NCI-H128 (cell line): ENCODE measurements around the gene TMC1.
"Not testable (repeated sequence)": the region's sequence is repeated elsewhere in the genome, so short reads cannot be mapped to it uniquely, and the experiment has no call there.

Experiments
- DNase-seq: peaks from one replicate; lab custom pipeline; 2025; ENCODE audit not compliant: unreplicated experiment; lab: John Stamatoyannopoulos, UW

TMC1 gene

GRCh38 chr9:72749276-72749675, 227.9 kb downstream of the TMC1 start:
- no peak for DNase-seq

DNA sequence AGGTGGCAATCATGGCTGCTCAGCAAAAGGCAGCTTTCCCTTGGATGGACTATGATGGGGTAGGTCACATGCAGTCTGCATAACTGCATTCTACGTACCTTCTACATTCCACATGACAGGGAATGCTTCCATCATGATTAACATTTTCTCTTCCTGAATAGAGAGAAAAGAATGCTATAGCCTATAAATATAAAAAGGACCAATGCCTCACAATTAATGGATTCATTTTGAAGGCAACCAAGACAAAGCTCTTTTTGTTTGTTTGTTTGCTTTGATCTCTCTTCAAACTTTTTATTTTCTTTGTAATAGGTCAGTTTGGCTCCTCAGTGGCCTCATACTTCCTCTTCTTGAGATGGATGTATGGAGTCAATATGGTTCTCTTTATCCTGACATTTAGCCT, 230.1 kb downstream of the TMC1 start:
- DNase-seq: no peak

DNA sequence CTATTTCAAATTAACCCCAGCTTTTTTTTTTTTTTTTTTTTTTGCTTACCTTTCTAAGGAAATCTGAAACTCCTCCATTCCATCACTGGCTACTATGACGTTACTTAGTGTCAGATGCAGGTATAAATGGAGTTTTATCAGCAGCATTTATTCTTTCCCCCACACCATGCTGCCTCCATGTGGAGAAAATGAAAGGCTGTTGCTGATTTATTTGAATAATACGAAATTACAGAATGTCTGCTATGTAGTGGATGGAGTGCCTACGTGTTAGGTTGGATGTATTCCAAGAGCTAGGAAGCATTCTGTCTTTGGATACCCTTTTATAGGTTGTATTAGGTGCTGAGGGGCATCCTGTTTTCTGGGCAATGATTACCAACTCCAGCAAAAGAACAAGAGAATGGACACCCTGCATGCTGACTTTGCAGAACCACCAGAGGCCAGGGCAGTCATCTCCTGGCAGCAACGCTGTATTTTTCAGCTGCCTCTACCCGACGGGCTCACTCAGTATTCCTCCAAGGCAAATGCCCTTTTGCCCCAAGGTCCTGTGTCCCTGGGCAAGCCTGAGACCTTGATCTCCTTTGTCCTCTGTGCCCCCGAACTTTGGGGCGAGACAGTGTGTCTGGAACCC, 232.0 kb downstream of the TMC1 start:
- DNase-seq: no peak

- no peak for DNase-seq
These were observed 234.4 kb downstream of the TMC1 start for GRCh38 chr9:72755836-72756235.

- DNase-seq: no peak
These were observed 237.5 kb downstream of the TMC1 start for GRCh38 chr9:72758944-72759343.

GRCh38 chr9:72763022-72763421, 241.6 kb downstream of the TMC1 start:
- no peak for DNase-seq

- no peak for DNase-seq
These were observed 248.1 kb downstream of the TMC1 start for GRCh38 chr9:72769546-72769945.

GRCh38 chr9:72772661-72773060, 251.3 kb downstream of the TMC1 start:
- DNase-seq: no peak

GRCh38 chr9:72773570-72773969, 252.2 kb downstream of the TMC1 start:
- DNase-seq: no peak

DNA sequence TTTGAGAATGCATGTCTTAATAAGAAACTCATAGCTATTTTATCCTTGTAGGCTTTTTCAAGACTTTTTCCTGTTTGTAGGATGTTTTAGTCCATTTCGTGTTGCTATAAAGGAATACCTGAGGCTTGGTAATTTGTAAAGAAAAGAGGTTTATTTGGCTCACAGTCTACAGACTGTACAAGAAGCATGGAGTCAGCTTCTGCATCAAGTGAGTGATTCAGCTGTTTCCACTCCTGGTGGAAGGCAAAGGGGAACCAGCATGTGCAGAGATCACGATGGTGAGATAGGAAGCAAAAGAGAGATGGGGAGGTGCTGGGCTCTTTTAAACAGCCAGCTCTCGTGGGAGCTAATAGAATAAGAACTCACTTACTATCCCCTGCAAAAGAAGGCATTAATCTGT, 254.2 kb downstream of the TMC1 start:
- DNase-seq: no peak

DNA sequence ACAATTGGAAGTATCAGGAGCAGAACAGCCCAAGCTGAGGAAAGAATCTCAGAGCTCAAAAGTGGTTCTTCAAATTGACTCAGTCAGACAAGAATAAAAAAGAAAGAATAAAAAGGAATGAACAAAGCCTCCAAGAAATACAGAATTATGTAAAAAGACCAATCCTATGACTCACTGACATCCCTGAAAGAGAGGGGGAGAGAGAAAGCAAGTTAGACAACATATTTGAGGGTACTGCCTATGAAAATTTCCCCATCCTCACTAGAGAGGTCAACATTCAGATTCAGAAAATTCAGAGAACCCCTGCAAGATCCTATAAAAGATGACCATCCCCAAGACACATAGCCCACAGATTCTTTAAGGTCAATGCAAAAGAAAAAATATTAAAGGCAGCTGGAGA, 258.2 kb downstream of the TMC1 start:
- DNase-seq: no peak

GRCh38 chr9:72786948-72787347, 265.5 kb downstream of the TMC1 start:
- no peak for DNase-seq

DNA sequence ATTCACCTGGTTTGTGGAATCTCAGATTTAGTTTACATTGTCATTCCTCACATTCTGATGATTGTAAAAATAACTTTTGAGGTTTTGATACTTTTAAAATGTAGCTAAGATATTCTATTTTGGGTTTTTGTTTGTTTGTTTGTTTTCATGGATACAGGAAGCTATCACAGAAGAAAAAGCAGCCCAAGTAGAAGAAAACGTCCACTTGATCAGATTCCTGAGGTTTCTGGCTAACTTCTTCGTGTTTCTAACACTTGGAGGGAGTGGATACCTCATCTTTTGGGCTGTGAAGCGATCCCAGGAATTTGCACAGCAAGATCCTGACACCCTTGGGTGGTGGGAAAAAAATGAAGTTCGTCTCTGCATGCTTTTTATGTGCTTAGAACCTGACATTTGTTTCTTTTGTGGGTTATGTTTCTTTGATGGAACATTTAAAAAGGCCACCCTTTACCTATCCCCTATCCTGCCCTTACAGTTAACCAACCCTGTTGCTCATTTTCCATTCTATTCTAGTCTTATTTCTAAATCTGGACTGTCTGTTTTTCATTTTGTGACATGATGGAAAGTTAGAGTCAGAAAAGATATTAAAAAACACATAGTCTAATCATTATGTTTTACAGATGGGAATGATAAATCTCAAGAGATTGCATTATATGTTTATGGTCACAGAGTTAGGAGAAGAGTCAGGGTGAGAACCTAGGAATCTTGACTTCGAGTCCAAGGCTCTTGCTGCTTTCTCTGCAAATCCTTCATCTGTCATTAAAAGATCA, 267.7 kb downstream of the TMC1 start:
- DNase-seq: no peak

DNA sequence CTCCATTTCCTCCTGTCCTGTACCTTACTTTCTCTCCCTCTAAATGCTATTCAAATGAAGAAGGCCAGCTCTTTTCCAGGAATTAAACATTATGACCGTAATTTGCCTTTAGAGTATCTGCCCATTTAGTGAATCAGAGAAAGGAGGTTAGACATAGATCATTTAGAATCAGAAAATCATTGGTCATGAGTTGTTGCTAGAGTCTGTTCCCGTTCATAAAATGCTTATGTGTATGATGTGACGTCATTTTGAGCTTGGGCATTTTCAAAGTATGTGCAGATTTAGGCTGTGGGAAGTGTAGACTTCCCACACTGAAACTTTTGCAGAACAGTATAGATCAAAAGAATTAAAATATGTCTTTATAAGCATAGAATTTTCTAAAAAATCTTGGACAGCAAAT, 268.5 kb downstream of the TMC1 start:
- DNase-seq: no peak

GRCh38 chr9:72790989-72791388, 269.6 kb downstream of the TMC1 start:
- no peak for DNase-seq

GRCh38 chr9:72791436-72791835, 270.0 kb downstream of the TMC1 start:
- DNase-seq: no peak

GRCh38 chr9:72794946-72795345, 273.5 kb downstream of the TMC1 start:
- DNase-seq: no peak

DNA sequence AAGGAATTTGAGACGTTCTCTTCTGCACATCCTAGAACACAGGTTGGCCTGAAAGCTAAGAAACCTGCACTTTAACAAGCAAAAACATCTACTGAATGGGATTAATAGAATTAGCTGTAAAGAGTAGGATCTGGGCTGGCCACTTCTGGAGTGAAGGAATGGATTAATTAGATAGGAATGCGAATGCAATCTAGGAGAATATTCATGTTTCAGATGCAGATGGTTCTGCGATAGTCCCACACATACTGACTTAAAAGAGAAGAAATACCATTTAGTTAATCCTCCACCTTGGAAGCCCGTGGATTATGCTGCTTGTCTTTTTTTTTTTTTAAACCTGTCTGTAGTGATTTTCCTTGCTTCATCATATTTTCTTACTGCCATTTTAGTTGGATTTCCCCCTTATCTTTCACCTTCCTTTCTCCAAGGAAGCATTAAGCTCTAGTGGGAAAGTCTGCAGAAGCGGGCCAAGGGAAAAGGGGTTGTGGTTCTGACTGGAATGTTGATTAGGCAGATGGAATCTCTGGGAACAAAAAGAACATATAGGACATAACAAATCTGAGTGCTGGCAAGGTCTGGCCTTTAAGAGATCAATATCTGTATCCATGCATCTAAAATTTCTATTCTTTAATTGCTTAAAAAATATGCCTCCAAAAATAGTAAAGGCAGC, 279.1 kb downstream of the TMC1 start:
- DNase-seq: no peak

DNA sequence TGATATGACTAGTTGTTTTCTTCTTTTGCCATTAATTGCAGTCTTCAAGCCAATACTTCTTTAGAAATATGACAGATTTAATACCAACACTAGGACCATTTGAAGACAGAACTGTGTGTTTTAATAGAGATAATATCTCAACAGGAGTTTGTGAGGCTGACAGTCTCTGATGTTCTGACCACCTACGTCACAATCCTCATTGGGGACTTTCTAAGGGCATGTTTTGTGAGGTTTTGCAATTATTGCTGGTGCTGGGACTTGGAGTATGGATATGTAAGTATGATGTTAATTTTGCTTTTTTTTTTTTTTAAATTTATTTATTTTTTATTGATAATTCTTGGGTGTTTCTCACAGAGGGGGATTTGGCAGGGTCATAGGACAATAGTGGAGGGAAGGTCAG, 283.8 kb downstream of the TMC1 start:
- DNase-seq: no peak

GRCh38 chr9:72806313-72806809, 285.0 kb downstream of the TMC1 start:
- not testable (repeated sequence) for DNase-seq

GRCh38 chr9:72807765-72808445, 286.5 kb downstream of the TMC1 start:
- no peak for DNase-seq

GRCh38 chr9:72808446-72808768, 287.0 kb downstream of the TMC1 start:
- no peak for DNase-seq
